ENCODE measurements around the gene STYX. TPM values are rescaled to one million over a fixed set of nuclear protein-coding genes. Genes with fewer than 3 reads are reported as not detected.

STYX gene
- total and polyA plus RNA-seq, 2 experiments from 2014 or later = 8.9 to 11.4 TPM

DNA sequence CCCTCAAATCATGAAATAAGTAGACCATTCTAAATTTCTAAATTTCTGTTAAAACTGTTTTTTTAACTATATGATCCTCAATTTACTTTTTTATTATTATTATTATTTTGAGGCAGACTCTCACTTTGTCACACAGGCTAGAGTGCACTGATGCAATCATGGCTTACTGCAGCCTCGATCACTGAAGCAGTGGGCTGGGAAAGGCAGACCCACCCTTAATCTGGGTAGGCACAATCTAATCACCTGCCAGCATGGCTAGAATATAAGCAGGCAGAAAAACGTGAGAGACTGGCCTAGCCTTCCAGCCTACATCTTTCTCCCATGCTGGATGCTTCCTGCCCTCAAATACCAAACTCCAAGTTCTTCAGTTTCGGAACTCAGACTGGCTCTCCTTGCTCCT is 36.9 kb upstream of the STYX start:
- Histone ChIP-seq H3K36me3 (no peaks in the 10 kb centered on the region), H3K27ac (no peak overlapping the region), H3K4me1 (ENCODE audit: low read depth) (peaks cover 7% of the 10 kb centered on the region), H3K4me3 (no peak overlapping the region), H3K27me3 (no peaks in the 10 kb centered on the region), H3K9me3 (ENCODE audit: low read depth) (no peaks in the 10 kb centered on the region)
- TF ChIP-seq, protein P1, sequence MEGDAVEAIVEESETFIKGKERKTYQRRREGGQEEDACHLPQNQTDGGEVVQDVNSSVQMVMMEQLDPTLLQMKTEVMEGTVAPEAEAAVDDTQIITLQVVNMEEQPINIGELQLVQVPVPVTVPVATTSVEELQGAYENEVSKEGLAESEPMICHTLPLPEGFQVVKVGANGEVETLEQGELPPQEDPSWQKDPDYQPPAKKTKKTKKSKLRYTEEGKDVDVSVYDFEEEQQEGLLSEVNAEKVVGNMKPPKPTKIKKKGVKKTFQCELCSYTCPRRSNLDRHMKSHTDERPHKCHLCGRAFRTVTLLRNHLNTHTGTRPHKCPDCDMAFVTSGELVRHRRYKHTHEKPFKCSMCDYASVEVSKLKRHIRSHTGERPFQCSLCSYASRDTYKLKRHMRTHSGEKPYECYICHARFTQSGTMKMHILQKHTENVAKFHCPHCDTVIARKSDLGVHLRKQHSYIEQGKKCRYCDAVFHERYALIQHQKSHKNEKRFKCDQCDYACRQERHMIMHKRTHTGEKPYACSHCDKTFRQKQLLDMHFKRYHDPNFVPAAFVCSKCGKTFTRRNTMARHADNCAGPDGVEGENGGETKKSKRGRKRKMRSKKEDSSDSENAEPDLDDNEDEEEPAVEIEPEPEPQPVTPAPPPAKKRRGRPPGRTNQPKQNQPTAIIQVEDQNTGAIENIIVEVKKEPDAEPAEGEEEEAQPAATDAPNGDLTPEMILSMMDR (IDR thresholded peaks at IDR 0.05; ENCODE audit: low read depth, low read length) = no peak
- no peak for DNase-seq (ENCODE audit: low read depth in 1 of 2, low spot score in 1 of 2)

DNA sequence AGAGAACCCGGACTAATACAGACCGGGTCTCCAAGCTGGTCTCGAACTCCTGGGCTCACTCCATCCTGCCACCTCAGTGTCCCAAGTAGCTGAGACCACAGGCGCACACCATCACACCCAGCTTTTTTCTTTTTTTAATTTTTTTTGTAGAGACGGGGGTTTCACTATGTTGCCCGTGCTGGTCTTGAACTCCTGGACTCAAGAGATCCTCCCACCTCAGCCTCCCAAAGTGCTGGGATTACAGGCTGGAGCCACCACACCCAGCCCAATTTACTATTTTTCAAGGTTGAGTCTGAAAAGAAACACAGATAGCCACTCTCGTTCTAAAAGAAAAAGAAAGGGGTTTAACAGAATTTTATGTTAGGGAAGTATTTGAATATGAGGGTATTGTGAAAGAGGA is 36.4 kb upstream of the STYX start:
- TF ChIP-seq, protein P1 (IDR thresholded peaks at IDR 0.05; ENCODE audit: low read depth, low read length) = no peak
- Histone ChIP-seq H3K4me3 (no peak overlapping the region), H3K9me3 (ENCODE audit: low read depth) (no peaks in the 10 kb centered on the region)

DNA sequence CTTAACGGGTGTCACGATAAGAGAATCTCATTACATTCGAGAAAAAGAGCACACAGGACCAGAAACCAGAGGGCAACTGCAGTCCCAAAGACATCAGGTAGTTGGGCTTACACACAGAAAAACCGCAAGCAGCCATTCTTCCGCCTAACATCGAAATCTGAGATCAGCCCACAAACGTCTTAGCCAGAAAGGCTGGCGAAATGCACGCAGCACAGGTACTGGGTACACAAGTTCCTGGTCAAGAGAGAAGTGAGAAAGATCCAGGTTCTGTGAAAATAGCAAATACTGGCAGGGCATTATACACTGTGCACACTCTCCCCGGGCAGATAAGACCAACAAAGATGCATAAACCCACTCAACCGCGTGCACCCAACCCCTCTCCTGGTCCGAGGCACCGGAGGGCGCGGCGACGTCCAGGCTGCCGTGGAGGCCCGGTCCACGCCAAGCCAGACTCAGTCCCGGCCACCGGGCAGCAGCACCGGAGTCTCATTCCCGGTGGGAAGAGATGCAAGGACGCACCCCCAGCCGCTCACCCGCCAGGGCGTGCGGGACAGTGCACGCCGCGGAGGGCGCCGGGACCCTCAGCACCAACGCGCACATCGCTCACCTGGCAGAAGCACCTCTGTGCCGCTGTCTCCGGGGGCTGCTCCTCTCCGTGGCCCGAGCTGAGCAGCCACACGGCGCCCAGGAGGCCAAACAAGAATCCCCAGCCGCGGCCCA is 35.0 kb upstream of the STYX start:
- no peaks in the 10 kb centered on the region for H3K27me3 ChIP-seq
- DNase-seq (ENCODE audit: low read depth in 1 of 2, low spot score in 1 of 2) = peak; percentile 41 to 45
- H3K27ac ChIP-seq = peak overlapping the region; percentile 87
- TF ChIP-seq, protein P1 (IDR thresholded peaks at IDR 0.05; ENCODE audit: low read depth, low read length) = no peak
- H3K4me1 ChIP-seq (ENCODE audit: low read depth) = peaks cover 7% of the 10 kb centered on the region
- H3K36me3 ChIP-seq = no peaks in the 10 kb centered on the region
- H3K4me3 ChIP-seq = peak overlapping the region; percentile 57
- no peaks in the 10 kb centered on the region for H3K9me3 ChIP-seq (ENCODE audit: low read depth)

More for the DNA sequence above, 36.4 kb upstream of the STYX start:
- Histone ChIP-seq H3K4me1 (ENCODE audit: low read depth) (peaks cover 7% of the 10 kb centered on the region), H3K27ac (no peak overlapping the region), H3K27me3 (no peaks in the 10 kb centered on the region), H3K36me3 (no peaks in the 10 kb centered on the region)
- DNase-seq (ENCODE audit: low read depth in 1 of 2, low spot score in 1 of 2) = no peak

DNA sequence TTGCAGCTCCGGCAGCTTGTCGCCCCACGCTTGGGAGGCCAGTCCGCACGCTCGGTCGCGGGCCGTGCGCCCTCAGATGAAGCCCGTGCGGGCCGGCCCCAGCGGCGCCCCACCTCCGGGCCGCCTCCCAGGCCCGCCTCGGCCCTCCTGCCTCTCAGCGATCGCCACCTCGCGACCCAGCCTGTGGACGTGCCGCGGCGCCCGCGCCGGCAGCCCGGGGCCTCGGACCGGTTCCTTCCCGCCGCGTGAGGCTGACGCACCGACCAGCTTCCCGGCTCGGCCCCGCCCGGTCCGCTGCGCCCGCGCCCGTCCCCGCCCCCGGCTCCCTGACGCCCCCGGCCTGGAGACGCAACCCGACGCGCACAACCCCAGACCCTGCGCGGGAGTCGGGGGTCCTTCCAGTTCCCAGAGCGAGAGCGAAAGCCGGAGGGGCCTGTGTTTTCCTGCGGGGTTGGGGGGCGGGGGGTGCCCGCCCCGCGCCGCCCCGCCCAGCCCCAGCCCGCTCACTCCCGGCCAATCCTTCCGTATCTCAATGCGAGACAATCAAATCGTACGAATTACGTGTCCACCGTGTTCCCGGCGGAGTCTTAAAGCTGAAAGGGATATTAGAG is 34.4 kb upstream of the STYX start, which contains the start of gene ERO1A:
ERO1A (minus strand) TSS at position 78 of the 611 bp plus-strand sequence; CDS start at position 1, 77 bp downstream.
- TF ChIP-seq, protein P1 (IDR thresholded peaks at IDR 0.05; ENCODE audit: low read depth, low read length) = no peak
- peak; percentile 83 to 87 for DNase-seq (ENCODE audit: low read depth in 1 of 2, low spot score in 1 of 2)
- peaks cover 7% of the 10 kb centered on the region for H3K4me1 ChIP-seq (ENCODE audit: low read depth)
- peak within 1 kb of the TSS; percentile 87 for H3K27ac ChIP-seq
- H3K4me3 ChIP-seq = peak within 1 kb of the TSS; percentile 57
- H3K36me3 ChIP-seq = no peaks in the 10 kb centered on the region
- no peaks in the 10 kb centered on the region for H3K9me3 ChIP-seq (ENCODE audit: low read depth)
- no peaks in the 10 kb centered on the region for H3K27me3 ChIP-seq

DNA sequence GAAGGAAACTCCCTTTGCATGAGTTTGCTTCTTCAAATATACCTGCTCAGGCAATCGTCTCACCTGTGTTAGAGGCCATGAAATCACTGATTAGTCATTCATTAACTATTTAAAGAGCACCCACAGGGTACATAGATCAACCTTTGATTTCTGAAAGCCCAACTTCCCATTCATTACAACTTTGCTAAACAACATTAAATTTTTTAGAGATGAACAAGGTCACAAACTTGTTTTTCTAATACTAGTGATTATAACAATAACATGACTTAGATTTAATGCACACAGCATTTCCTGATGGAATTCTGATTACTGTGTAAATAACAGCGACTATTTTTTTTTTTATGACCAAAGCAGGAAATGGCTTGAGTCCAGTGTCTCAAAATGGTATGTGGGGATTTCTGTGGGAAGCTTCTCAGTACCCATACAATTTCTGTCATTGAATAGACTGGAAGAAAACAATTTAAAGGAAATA is 29.2 kb upstream of the STYX start:
- Histone ChIP-seq H3K36me3 (no peaks in the 10 kb centered on the region), H3K27ac (no peak overlapping the region), H3K27me3 (no peaks in the 10 kb centered on the region), H3K4me3 (no peak overlapping the region), H3K4me1 (ENCODE audit: low read depth) (no peaks in the 10 kb centered on the region), H3K9me3 (ENCODE audit: low read depth) (no peaks in the 10 kb centered on the region)
- TF ChIP-seq, protein P1 (IDR thresholded peaks at IDR 0.05; ENCODE audit: low read depth, low read length) = no peak
- peak in 1 of 2 donors; percentile 48 for DNase-seq (ENCODE audit: low read depth in 1 of 2, low spot score in 1 of 2)
